ENCODE results near the gene NR3C2. TPM values are rescaled to one million over a fixed set of nuclear protein-coding genes. Genes with fewer than 3 reads are reported as not detected.

Gene NR3C2
- total and polyA plus RNA-seq, 10 of the 15 experiments (the other 5 are each of a cell fraction or from before 2014, with no cell fraction given), result 0.05 to 0.11 (median 0.08) TPM; not detected in 4

GRCh38 chr4:148369919-148370318, 72.3 kb downstream of the NR3C2 start:
- DNase-seq (ENCODE audit: low read depth, low spot score), result no peak
- Histone ChIP-seq H3K27me3 (replicated peaks in 1 of 2; ENCODE audit: control insufficient read depth in 2 of 2, insufficient read depth in 2 of 2, low read length in 1 of 2) (no peaks in the 10 kb centered on the region), H3K9ac (ENCODE audit: control insufficient read depth, insufficient read depth, low read length) (no peak overlapping the region), H3K4me2 (ENCODE audit: control insufficient read depth, insufficient read depth) (no peak overlapping the region), H3K79me2 (ENCODE audit: control insufficient read depth, insufficient read depth, low read length) (no peaks in the 10 kb centered on the region), H3K4me1 (ENCODE audit: control insufficient read depth, insufficient read depth, low read length) (no peaks in the 10 kb centered on the region), H2AFZ (ENCODE audit: control insufficient read depth, low read depth, low read length) (no peak overlapping the region), H3K4me3 (no peak overlapping the region), H3K27ac (ENCODE audit: control insufficient read depth, insufficient read depth) (no peak overlapping the region), H3K9me3 (replicated peaks; ENCODE audit: control insufficient read depth, insufficient read depth, low read length) (no peaks in the 10 kb centered on the region), H3K36me3 (ENCODE audit: control insufficient read depth in 2 of 2, insufficient read depth in 2 of 2, low read length in 1 of 2) (no peaks in the 10 kb centered on the region), H4K20me1 (ENCODE audit: control insufficient read depth, insufficient read depth) (no peaks in the 10 kb centered on the region)
- ATAC-seq, result no peak
- CTCF ChIA-PET, result no interaction called here
- BruUV-seq (replicated peaks), result no TSS peak
- TF ChIP-seq CHD4 (IDR thresholded peaks at IDR 0.05) (no peak), EGR1 (IDR thresholded peaks at IDR 0.05; ENCODE audit: borderline replicate concordance in 1 of 2, low read depth in 2 of 2, low read length in 2 of 2) (no peak), KLF5 (IDR thresholded peaks at IDR 0.05; ENCODE audit: partially characterized antibody) (no peak), CEBPZ (IDR thresholded peaks at IDR 0.05; ENCODE audit: low read depth, low read length) (no peak), CUX1 (IDR thresholded peaks at IDR 0.05; ENCODE audit: insufficient replicate concordance, low read depth, low read length) (no peak), CREM (IDR thresholded peaks at IDR 0.05; ENCODE audit: low read depth) (no peak), TBL1XR1 (IDR thresholded peaks at IDR 0.05; ENCODE audit: low read depth, low read length) (no peak)
- intact Hi-C loops (cut with micrococcal nuclease; ENCODE audit: unreplicated experiment), result no loop called here
- WGBS (ENCODE audit: insufficient coverage, insufficient replicate concordance, low lambda C conversion rate, missing lambda C conversion rate), result 0% methylated on average over 3 of the region's 3 CpGs
- FAIRE-seq, result no peak
- RAD21 ChIA-PET (ENCODE audit: unreplicated experiment), result no interaction called here
- in situ Hi-C loops (cut with MboI), result no loop called here
- SMC1A ChIA-PET (ENCODE audit: uncharacterized antibody, unreplicated experiment), result no interaction called here
- POLR2A ChIA-PET, result no interaction called here
